Activated T-helper 1 cell treated with anti-CD3 and anti-CD28 coated beads, Interleukin-12 subunit alpha, Interleukin-12 subunit beta, Interleukin-2, Interleukin-4 antibody, amounts not matched to agents 30 ng/mL and 10 ng/mL and 1 ng/mL, durations not matched to agents 14 hours and 24 hours and 36 hours (primary cell): ENCODE results near the gene RBFOX1. TPM values are rescaled to one million over a fixed set of nuclear protein-coding genes. Genes with fewer than 3 reads are reported as not detected.
"Not testable (repeated sequence)": the region's sequence is repeated elsewhere in the genome, so short reads cannot be mapped to it uniquely, and the experiment has no call there.

ENCODE experiments used
- DNase-seq: peaks from one replicate; pipeline ENCODE4 v3.0.0; 2021; ENCODE audit warnings: low spot score
- H3K27ac Mint-ChIP-seq: one replicate; pipeline ENCODE4 v1.8.0; 2021; ENCODE audit warnings: mild to moderate bottlenecking, mixed read lengths
- H3K27me3 Mint-ChIP-seq: one replicate; pipeline ENCODE4 v1.8.0; 2022; ENCODE audit warnings: mild to moderate bottlenecking, moderate library complexity, mixed read lengths; ENCODE audit not compliant: insufficient read depth
- H3K36me3 Mint-ChIP-seq: one replicate; pipeline ENCODE4 v1.8.0; 2021; ENCODE audit warnings: low read depth, mixed read lengths
- H3K4me1 Mint-ChIP-seq: one replicate; pipeline ENCODE4 v1.8.0; 2021; ENCODE audit warnings: low read depth, mixed read lengths
- H3K4me3 Mint-ChIP-seq: one replicate; pipeline ENCODE4 v1.8.0; 2021; ENCODE audit warnings: mild to moderate bottlenecking, moderate library complexity, mixed read lengths
- H3K9me3 Mint-ChIP-seq: one replicate; pipeline ENCODE4 v1.8.0; 2021; ENCODE audit warnings: mixed read lengths
- intact Hi-C: fragments of 100-400 bp; cut with micrococcal nuclease; formaldehyde crosslinking; loops from one replicate; pipeline ENCODE4 v1.15.1; 2024
- total RNA-seq: library from RNA; stranded (reverse); gene quantifications from 2 replicates; pipeline ENCODE4 v1.2.3, GENCODE V29; 2022

Gene RBFOX1
- total RNA-seq, 1 donor from 2014 or later, result not detected

DNA sequence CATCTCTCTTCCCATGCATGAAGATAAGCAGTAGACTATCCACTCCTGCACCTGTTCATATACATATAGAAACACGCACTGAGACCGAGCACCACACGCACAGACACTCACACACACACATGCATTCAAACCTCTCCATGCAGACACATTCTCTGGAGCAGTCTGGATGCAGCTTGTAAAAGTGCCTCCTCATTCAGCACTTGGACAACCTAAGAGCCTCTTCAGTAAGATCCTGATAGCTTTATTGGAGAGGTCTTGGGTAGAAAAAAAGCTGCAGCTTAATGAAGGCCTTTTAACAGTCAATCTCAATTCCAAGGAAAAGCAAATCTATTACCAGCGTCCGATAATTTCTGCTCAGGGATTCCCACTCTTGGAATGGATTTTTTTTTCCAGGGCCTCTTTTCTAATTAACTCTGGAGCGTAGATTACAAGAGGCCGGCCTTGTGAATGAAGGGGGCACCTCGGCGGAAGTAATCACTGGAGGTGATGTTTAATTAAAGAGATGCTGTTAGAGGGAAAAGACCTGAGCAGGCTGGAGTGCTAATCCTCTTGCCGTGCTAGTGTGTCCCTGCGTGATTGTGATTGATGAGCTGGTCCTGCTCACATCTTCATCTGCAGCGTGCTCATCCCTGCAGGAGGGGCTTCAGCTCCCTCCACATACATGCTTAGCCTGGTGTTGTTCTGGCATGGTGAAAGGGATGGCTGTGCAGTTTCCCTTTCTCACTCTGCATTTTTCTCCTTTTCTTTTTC lies 155.1 kb downstream of the RBFOX1 start:
- H3K9me3 Mint-ChIP-seq, result peaks cover 21% of the 10 kb centered on the region
- no peak for DNase-seq
- H3K4me1 Mint-ChIP-seq, result no peaks in the 10 kb centered on the region
- H3K27ac Mint-ChIP-seq, result no peak overlapping the region
- no peaks in the 10 kb centered on the region for H3K27me3 Mint-ChIP-seq
- H3K36me3 Mint-ChIP-seq, result no peaks in the 10 kb centered on the region
- intact Hi-C loops, result no loop called here
- H3K4me3 Mint-ChIP-seq, result no peak overlapping the region

DNA sequence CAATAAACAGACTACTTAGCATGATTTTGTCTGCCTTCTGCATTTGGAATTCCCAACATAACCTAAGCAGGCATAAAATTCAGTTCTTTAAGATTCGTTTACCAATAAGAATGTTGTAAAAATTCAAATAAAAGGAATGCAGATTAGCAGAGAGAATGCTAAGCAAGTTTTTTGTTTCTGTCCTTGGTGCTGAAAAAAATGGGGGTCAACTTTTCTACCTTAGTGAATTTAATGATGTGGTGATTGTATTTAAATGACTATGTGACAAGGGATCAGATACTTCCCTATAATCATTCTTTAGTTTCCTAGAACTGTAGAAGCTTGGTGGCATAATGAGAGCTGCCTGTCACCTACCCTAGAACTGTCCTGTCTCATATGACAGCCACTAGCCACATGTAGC lies 159.5 kb downstream of the RBFOX1 start:
- H3K9me3 Mint-ChIP-seq, result peaks cover 18% of the 10 kb centered on the region
- H3K36me3 Mint-ChIP-seq, result no peaks in the 10 kb centered on the region

DNA sequence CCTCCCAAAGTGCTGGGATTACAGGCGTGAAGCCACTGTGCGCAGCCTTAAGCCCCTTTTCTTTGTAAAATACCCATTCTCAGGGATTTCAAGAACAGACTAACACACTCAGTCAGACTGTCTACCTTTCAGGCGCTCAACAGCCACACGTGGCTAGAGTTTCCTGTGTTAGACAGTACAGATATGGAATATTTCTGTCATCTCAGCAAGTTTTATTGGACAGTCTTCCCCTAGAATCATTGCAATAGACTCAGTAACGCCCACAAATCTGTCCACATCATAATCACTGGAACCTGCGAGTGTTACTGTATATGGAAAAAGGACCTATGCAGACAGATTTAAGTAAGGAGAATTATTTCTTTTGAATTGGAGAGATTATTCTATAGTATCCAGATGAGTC lies 160.5 kb downstream of the RBFOX1 start:
- Mint-ChIP-seq H3K27ac (no peak overlapping the region), H3K9me3 (peaks cover 14% of the 10 kb centered on the region), H3K4me3 (no peak overlapping the region), H3K27me3 (no peaks in the 10 kb centered on the region), H3K4me1 (no peaks in the 10 kb centered on the region), H3K36me3 (no peaks in the 10 kb centered on the region)
- DNase-seq, result no peak
- intact Hi-C loops, result no loop called here

More for the DNA sequence above, 159.5 kb downstream of the RBFOX1 start:
- Mint-ChIP-seq H3K27ac (no peak overlapping the region), H3K27me3 (no peaks in the 10 kb centered on the region), H3K4me3 (no peak overlapping the region), H3K4me1 (no peaks in the 10 kb centered on the region)
- DNase-seq, result no peak
- intact Hi-C loops, result no loop called here

DNA sequence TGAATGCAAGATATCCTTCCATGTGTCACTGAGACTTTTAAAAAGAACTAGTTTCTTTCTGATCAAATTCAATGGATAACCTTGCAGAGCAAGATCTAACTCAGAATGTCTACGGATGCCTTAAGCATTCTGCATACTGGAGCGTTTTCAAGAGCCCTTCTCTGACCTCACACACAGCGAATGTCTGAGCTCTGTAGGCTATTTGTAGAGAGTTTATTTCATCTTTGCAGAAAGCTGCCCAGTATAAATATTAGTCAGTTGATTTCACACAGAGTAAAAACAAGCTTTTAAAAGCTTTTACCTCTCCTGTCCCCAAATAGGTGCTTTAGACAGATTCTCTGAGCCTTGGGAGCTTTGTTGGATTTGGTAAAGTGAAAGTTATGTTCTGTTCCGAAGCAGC lies 165.0 kb downstream of the RBFOX1 start:
- Mint-ChIP-seq H3K9me3 (peaks cover 36% of the 10 kb centered on the region), H3K27ac (no peak overlapping the region)
- intact Hi-C loops, result no loop called here

DNA sequence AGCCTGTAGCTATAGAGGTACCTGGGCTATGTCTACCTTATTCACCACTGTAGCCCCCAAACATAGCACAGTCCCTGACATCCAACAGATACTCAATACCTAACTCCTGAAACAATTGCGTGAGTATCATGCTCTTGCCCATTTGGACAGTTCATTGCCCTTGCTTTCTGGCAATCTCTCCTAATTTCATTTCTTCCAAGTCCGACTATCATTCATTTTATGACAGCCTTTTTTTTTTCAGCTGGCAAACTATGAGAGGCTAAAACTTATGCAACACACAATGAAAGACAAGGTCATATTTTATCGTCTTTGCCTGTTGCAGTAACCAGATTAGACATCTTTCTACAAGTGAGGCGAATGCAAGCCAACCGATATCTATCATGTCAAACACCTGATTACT lies 169.2 kb downstream of the RBFOX1 start:
- intact Hi-C loops, result no loop called here
- Mint-ChIP-seq H3K27me3 (no peaks in the 10 kb centered on the region), H3K4me1 (no peaks in the 10 kb centered on the region), H3K36me3 (no peaks in the 10 kb centered on the region), H3K27ac (no peak overlapping the region), H3K9me3 (peaks cover 46% of the 10 kb centered on the region), H3K4me3 (no peak overlapping the region)
- DNase-seq, result no peak

More for the DNA sequence above, 165.0 kb downstream of the RBFOX1 start:
- no peak for DNase-seq
- H3K4me1 Mint-ChIP-seq, result no peaks in the 10 kb centered on the region
- no peaks in the 10 kb centered on the region for H3K36me3 Mint-ChIP-seq
- H3K27me3 Mint-ChIP-seq, result no peaks in the 10 kb centered on the region
- no peak overlapping the region for H3K4me3 Mint-ChIP-seq

DNA sequence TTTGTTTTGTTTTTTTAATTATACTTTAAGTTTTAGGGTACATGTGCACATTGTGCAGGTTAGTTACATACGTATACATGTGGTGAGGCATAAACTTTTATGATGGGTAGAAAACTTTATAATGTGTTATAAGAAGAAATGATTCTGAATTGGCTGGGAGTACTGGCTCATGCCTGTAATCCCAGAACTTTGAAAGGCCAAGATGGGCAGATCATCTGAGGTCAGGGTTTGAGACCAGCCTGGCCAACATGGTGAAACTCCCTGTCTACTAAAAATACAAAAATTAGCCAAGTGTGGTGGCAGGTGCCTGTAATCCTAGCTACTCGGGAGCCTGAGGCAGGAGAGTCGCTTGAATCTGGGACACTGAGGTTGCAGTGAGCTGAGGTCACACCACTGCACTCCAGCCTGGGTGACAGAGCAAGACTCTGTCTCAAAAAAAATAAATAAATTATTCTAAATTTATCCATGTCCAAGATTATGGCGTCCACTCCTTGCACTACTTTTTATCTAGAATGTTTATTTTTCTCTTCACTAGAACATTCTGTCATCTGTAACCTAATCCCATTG lies 170.0 kb downstream of the RBFOX1 start:
- intact Hi-C loops, H3K4me1 Mint-ChIP-seq, H3K4me3 Mint-ChIP-seq, H3K27me3 Mint-ChIP-seq, H3K27ac Mint-ChIP-seq, H3K36me3 Mint-ChIP-seq, DNase-seq: not testable (repeated sequence)
- H3K9me3 Mint-ChIP-seq, result peaks cover 46% of the 10 kb centered on the region

DNA sequence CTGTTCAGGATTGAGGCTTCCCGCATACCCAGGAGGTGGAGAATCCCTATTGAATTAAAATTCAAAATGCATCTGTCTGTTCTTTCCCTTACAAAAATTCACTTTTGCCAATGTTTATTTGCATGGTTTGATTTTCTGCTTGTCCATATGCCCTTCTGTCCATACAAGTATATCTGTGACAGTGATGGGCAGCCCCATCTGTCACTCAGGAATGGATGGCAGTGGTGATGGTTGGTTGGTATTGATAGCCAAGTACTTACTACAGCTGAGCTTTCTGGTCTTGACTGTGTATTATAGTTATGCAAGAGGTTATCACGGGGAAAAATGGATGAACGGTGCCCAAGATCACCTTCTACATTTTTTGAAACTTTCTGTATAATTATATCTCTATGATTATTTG lies 171.0 kb downstream of the RBFOX1 start:
- H3K27me3 Mint-ChIP-seq, result no peaks in the 10 kb centered on the region

DNA sequence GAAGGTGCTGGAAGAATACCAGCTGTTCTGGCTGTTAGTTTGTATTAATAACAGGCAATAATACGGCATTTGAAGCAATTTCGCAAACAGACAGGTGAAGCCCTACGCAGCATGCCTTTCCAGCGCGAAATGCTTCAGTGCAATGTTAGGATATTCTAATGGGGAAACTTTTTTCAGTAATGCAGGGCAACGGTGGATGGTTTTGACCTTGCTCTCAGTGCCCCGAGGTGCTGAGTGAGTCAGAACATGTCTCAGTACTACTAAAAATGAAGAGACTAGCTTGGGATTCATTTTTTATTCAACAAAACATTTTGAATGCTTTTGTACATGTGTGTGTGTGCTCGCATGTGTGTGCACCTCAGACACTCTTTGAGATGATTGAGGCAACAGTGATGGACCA lies 172.2 kb downstream of the RBFOX1 start:
- no peaks in the 10 kb centered on the region for H3K36me3 Mint-ChIP-seq
- peaks cover 43% of the 10 kb centered on the region for H3K9me3 Mint-ChIP-seq
- H3K4me3 Mint-ChIP-seq, result no peak overlapping the region
- intact Hi-C loops, result no loop called here
- no peaks in the 10 kb centered on the region for H3K27me3 Mint-ChIP-seq
- no peaks in the 10 kb centered on the region for H3K4me1 Mint-ChIP-seq
- no peak overlapping the region for H3K27ac Mint-ChIP-seq
- no peak for DNase-seq

More for the DNA sequence above, 171.0 kb downstream of the RBFOX1 start:
- H3K36me3 Mint-ChIP-seq, result no peaks in the 10 kb centered on the region
- no peaks in the 10 kb centered on the region for H3K4me1 Mint-ChIP-seq
- DNase-seq, result no peak
- intact Hi-C loops, result no loop called here
- H3K4me3 Mint-ChIP-seq, result no peak overlapping the region
- no peak overlapping the region for H3K27ac Mint-ChIP-seq
- peaks cover 46% of the 10 kb centered on the region for H3K9me3 Mint-ChIP-seq

DNA sequence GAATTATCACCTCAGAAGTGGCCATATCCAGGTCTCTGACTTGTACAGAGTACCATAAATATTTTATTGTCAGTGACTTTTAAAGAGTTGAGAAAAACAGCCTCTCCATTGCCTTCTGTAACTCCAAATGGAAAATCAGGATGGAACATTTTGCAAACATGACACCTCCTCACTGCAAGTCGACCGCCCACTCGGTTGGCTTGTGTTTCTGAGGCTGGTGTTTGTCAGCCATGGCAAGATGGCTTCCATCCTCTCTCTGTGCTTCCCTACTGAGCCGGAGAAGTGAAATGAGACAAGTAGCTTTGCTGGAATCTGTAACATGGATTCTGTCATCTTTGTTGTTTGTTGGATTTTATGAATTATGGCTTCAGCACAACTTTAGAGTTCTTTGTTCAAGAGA lies 172.8 kb downstream of the RBFOX1 start:
- Mint-ChIP-seq H3K9me3 (peaks cover 41% of the 10 kb centered on the region), H3K36me3 (no peaks in the 10 kb centered on the region), H3K27ac (no peak overlapping the region), H3K27me3 (no peaks in the 10 kb centered on the region), H3K4me3 (no peak overlapping the region), H3K4me1 (no peaks in the 10 kb centered on the region)
- intact Hi-C loops, result no loop called here
- no peak for DNase-seq

DNA sequence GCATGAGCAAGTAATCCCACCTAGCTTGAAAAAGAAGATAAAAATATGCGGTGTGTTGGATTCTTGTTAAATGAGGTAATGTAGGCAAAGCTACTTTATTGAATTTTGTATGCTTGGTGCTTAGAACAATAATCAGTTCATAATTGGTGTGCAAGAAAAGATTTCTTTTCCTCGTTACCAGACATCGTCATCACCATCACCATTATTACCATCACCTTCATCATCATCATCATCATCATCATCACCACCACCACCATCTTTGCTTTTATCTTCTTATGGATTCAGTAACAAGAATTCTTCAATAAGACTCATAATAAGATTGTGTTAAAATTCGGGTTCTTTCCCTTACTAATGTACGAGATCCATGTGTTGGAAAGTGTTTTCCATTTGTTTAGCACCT lies 173.7 kb downstream of the RBFOX1 start:
- H3K36me3 Mint-ChIP-seq, result no peaks in the 10 kb centered on the region
- no peaks in the 10 kb centered on the region for H3K27me3 Mint-ChIP-seq
- DNase-seq, result no peak
- intact Hi-C loops, result no loop called here
- no peak overlapping the region for H3K27ac Mint-ChIP-seq
- H3K4me1 Mint-ChIP-seq, result no peaks in the 10 kb centered on the region
- H3K9me3 Mint-ChIP-seq, result peaks cover 36% of the 10 kb centered on the region
- no peak overlapping the region for H3K4me3 Mint-ChIP-seq

DNA sequence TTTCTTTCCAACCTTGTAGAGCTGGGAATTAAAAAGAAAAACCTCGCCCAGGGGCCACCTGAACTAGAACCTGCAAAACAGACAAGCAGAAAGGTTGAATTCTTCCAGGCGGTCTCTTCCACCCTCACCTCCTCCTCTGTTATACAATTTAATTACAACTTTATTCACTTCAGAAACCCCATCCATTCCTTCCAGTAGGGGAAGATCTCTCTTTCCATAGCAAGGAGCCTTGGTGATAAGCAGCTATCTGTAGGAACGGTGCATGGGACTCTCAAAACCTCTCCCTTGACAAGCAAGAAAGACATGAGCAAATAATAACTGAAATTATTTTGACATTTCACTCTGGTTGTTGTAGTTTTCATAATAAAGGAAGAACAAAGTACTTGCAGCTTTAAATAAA lies 176.0 kb downstream of the RBFOX1 start:
- intact Hi-C loops, result no loop called here
- Mint-ChIP-seq H3K9me3 (peaks cover 17% of the 10 kb centered on the region), H3K4me3 (no peak overlapping the region), H3K4me1 (no peaks in the 10 kb centered on the region), H3K36me3 (no peaks in the 10 kb centered on the region), H3K27me3 (no peaks in the 10 kb centered on the region), H3K27ac (no peak overlapping the region)
- no peak for DNase-seq

DNA sequence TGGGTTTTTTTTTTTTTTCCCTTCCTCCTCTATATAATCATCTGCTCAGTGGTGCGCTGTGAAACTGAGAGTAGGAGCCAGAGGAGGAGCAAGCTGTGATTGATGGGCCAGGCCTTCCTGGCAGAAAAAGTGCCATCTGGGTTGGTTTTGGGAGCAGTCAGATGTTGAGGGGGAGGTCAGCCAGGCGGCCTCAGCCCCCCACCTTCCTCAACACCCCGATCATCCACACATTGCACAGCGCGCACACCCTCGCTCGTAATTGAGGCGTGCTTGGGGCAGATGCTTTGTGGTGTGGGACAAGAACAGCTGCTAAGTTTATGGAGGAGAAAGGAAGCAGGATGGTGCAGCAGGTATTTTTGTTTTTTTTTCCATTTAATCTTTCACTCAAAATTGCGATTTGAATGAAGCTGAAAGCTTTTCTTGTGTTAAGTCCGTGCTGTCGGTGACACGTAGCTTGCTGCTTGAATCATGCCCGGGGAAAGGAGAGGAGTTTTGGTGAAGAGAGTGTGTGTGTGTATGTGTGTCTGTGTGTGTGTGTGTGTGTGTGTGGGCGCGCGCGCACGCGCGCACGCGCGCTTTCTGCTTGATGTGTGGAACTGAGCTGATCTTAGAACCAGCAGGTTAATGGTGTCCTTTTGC lies 177.4 kb downstream of the RBFOX1 start:
- DNase-seq, result no peak
- intact Hi-C loops, result no loop called here
- Mint-ChIP-seq H3K4me3 (no peak overlapping the region), H3K27me3 (no peaks in the 10 kb centered on the region), H3K27ac (no peak overlapping the region), H3K4me1 (no peaks in the 10 kb centered on the region), H3K36me3 (no peaks in the 10 kb centered on the region), H3K9me3 (peaks cover 16% of the 10 kb centered on the region)

DNA sequence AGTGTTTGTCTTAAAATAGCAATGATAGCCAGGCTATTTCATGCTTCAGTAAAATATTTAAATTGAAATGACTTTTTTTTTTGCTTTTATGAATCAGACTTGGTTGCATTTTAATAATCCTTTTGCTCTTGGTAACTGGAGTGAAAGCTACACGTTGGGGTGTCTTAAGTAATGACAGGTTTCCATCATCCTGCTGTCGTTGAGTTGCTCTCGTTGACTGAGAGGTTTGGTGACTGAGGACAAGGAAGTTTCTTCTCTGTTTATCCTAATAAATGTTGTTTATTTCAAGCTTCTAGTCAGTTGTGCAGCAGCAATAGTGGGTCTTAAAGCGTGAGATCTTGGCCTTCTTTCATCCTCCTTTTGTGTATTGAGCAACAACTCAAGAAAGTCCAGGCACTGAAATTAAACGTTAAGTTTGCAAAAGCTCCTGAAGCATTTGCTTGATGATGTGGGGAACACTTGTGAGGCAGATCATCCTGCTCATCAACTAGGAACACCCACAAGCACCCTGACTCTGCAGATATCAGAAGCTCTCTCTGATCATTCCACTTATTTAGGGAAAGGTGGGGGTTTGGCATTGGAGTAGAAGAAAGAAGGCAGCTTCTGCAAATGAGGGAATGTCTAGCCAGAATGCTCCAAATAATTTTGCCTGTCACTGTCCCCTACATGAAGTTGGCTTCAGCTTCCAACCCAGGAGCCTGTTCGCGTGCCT lies 179.1 kb downstream of the RBFOX1 start:
- H3K27me3 Mint-ChIP-seq, result no peaks in the 10 kb centered on the region
- no peak overlapping the region for H3K27ac Mint-ChIP-seq
- intact Hi-C loops, result no loop called here
- no peak overlapping the region for H3K4me3 Mint-ChIP-seq
- H3K4me1 Mint-ChIP-seq, result no peaks in the 10 kb centered on the region
- peaks cover 11% of the 10 kb centered on the region for H3K9me3 Mint-ChIP-seq
- no peak for DNase-seq
- H3K36me3 Mint-ChIP-seq, result no peaks in the 10 kb centered on the region
